Left ventricle myocardium superior (tissue), 1 donor: ENCODE data around the gene CFAP52. TPM values are rescaled to one million over a fixed set of nuclear protein-coding genes. Genes with fewer than 3 reads are reported as not detected.
"Not testable (repeated sequence)": the region's sequence is repeated elsewhere in the genome, so short reads cannot be mapped to it uniquely, and the experiment has no call there.

ENCODE experiments used
- ATAC-seq: fragments of 200-7000 bp; cut with Tn5 transposase; one replicate; pipeline ENCODE4 v1.9.1; 2020; ENCODE audit warnings: mild to moderate bottlenecking, moderate library complexity
- DNase-seq: peaks from one replicate; pipeline ENCODE4 v3.0.0-alpha.2; 2020
- intact Hi-C: fragments of 100-400 bp; cut with micrococcal nuclease; formaldehyde crosslinking; loops from one replicate; pipeline ENCODE4 v1.11.0; 2022
- total RNA-seq: library from RNA; stranded (reverse); fragmentation: NEBNext Ultra II Directional; extraction: Animal tissue kit (Norgen Biotek cat#: 25700); gene quantifications from one replicate; pipeline ENCODE4 v1.2.1, GENCODE V29; 2021
- donor health status: DM: no; HTN: yes; CAD: no; lungs with severe emphysema.

Gene CFAP52
- total RNA-seq, 1 donor from 2014 or later = not detected

GRCh38 chr17:9566739-9567138, 9.7 kb upstream of the CFAP52 start:
- intact Hi-C loops, DNase-seq, ATAC-seq: not testable (repeated sequence)

DNA sequence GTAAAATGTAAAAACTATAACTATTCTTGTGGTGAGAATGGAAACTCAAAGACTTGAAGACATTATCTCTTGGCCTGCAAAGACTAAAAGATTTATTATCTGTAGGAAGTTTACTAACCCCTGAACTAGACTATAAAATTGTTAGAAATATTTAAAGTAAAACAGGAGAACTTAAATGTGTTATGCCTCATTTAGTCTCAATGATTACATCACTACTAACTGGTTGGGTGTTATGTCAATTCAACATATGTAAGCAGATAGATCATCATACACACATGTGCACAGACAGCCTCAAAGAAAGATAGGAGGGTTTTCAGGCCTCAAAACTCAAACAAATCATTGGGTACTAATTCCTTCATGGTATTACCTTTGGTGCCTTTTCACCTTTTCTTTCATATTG, 8.4 kb upstream of the CFAP52 start:
- ATAC-seq (no peak), DNase-seq (no peak)
- intact Hi-C loops = no loop called here

DNA sequence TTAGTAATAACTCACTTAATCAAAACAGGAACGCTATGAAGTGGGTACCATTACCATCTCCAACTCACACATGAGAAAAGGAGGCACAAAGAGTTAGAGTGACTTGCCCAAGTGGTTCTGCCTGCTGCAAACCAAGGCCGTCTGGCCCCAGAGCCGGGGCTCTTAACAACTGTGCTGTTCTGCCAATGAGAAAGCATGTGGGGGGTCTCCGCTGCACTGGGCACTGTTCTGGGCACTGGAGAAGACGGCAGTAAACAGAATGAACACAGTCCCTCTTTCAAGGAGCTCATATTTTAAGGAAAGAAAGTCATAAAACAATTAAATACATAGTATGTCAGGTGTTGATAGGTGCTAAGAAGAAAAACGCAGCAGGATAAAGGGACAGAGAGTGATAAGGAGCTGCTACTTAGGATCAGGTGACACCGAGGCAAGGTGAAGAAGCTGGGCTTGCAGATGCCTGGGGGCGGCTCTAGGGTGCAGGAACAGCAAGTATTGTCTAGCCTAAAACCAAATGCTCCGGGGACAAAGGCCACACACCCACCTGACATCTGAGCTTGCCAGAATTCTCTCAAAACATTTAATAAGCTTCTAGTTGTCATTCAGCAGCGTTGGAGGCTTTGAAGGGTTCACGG, 7.4 kb upstream of the CFAP52 start:
- ATAC-seq (no peak), DNase-seq (no peak)
- intact Hi-C loops = no loop called here

GRCh38 chr17:9571201-9571600, 5.2 kb upstream of the CFAP52 start:
- DNase-seq (no peak), ATAC-seq (no peak)
- intact Hi-C loops = no loop called here

GRCh38 chr17:9575381-9576101, 901 bp upstream of the CFAP52 start, which contains the start of gene STX8:
Gene STX8 (minus strand): TSS chr17:9575820. CDS start chr17:9575808, 12 bp downstream.
- ATAC-seq = peak; percentile 96
- intact Hi-C loops = no loop called here
- DNase-seq = peak; percentile 97

GRCh38 chr17:9577373-9577709, 899 bp downstream of the CFAP52 start:
- intact Hi-C loops = no loop called here
- ATAC-seq (no peak), DNase-seq (no peak)

GRCh38 chr17:9587969-9588656, 11.7 kb downstream of the CFAP52 start:
- ATAC-seq (no peak), DNase-seq (no peak)
- intact Hi-C loops = no loop called here

- no peak for DNase-seq
- ATAC-seq = no peak
- intact Hi-C loops = no loop called here
These were observed 17.6 kb downstream of the CFAP52 start for GRCh38 chr17:9594065-9594464.

GRCh38 chr17:9597638-9598037, 21.2 kb downstream of the CFAP52 start:
- DNase-seq, ATAC-seq, intact Hi-C loops: not testable (repeated sequence)

GRCh38 chr17:9598661-9599060, 22.2 kb downstream of the CFAP52 start:
- DNase-seq (no peak), ATAC-seq (no peak)
- intact Hi-C loops = no loop called here

GRCh38 chr17:9604583-9604982, 28.1 kb downstream of the CFAP52 start:
- ATAC-seq, intact Hi-C loops, DNase-seq: not testable (repeated sequence)

GRCh38 chr17:9606453-9606852, 30.0 kb downstream of the CFAP52 start:
- DNase-seq (no peak), ATAC-seq (no peak)
- intact Hi-C loops = no loop called here

DNA sequence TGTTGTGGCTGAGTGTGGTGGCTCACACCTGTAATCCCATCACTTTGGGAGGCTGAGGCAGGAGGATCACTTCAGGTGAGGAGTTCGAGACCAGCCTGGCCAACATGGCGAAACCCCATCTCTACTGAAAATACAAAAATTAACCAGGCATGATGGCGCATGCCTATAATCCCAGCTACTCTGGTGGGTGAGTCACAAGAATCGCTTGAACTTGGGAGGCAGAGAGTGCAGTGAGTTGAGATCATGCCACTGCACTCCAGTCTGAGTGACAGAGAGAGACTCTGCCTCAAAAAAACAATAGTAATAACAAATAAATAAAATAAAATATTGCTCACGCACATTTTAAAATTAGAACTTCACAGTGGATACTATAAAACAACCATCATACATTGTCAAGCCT, 30.6 kb downstream of the CFAP52 start:
- ATAC-seq, intact Hi-C loops, DNase-seq: not testable (repeated sequence)

DNA sequence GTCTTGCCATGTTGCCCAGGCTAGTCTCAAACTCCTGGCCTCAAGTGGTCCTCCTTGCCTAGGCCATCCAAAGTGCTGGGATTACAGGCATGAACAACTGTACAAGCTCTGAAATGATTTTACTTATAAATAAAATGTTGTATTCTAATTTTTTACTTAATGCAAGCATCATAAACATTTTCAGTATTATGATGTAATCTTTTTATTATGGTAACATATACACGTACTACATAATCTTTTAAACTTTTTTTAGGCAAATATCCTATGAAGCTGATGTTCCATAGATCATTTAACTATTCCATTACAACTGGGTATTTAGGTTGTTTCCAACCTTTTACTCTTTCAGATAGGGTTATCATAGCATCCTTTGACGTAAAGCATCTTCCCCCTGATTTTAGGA, 35.1 kb downstream of the CFAP52 start:
- DNase-seq (no peak), ATAC-seq (no peak)
- intact Hi-C loops = no loop called here

- intact Hi-C loops = no loop called here
- ATAC-seq = no peak
- no peak for DNase-seq
These were observed 35.6 kb downstream of the CFAP52 start for GRCh38 chr17:9612006-9612405.

DNA sequence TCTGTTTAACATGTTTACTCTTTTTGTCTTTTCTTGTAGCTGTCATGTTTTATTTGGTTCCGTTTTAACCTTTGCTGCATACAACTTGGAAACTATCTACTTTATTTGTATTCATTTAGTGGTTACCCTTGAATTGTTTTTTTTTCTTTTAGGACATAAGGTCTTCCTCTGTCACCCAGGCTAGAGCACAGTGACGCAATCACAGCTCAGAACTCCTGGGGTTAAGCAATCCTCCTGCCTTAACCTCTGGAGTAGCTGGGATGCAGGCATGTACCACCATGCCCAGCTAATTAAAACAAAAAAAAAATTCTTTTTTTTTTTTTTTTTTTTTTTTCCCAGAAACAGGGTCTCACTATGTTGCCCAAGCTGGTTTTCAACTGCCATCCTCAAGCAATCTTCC, 39.0 kb downstream of the CFAP52 start:
- ATAC-seq (no peak), DNase-seq (no peak)
- intact Hi-C loops = no loop called here

- ATAC-seq (no peak), DNase-seq (no peak)
- intact Hi-C loops = no loop called here
These were observed 46.5 kb downstream of the CFAP52 start for GRCh38 chr17:9622961-9623360.

GRCh38 chr17:9628509-9628908, 52.1 kb downstream of the CFAP52 start:
- intact Hi-C loops = no loop called here
- no peak for DNase-seq
- ATAC-seq = no peak

DNA sequence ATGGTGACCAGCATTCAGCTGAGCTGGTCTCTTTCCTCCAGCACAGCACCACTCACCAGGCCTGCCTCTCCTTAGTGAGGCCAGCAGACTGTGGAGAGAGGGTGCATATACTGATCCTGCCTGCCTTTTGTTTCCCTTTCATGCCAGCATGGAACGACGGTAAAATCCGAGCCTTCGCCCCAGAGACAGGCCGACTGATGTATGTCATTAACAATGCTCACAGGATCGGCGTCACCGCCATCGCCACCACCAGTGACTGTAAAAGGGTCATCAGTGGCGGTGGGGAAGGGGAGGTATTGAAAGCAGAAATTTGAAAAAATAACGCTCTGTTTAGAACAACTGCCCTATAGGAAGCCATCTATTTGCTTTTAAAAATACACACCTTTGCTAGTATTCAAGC, 56.3 kb downstream of the CFAP52 start:
- intact Hi-C loops = no loop called here
- ATAC-seq = no peak
- no peak for DNase-seq

DNA sequence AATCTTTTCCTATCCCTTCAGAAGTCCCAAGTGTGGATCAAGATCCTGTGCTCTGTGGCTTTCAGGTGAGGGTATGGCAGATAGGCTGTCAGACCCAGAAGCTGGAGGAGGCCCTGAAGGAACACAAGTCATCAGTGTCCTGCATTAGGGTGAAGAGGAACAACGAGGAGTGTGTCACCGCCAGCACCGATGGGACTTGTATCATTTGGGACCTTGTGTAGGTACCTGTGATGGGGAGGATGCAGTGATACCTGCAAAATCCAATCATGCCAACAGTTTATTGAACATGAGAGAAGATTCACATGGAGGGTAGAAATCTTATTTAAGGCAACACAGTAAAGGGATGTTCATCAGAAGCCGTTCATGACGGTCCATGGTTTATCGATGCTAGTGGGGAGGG, 58.9 kb downstream of the CFAP52 start:
- no peak for ATAC-seq
- DNase-seq = no peak
- intact Hi-C loops = no loop called here
